H1 (cell line): Measurements from ENCODE around the gene TMEM255B. TPM values are rescaled to one million over a fixed set of nuclear protein-coding genes. Genes with fewer than 3 reads are reported as not detected.

ENCODE experiments used
- CTCF ChIA-PET: fragments of 300-600 bp; sonication (Branson Sonifier 250); formaldehyde crosslinking; loops from one replicate; lab custom pipeline; 2021; ENCODE audit not compliant: partially characterized antibody; lab: Charles Lee
- POLR2A ChIA-PET: fragments of 300-600 bp; sonication (Branson Sonifier 250); formaldehyde crosslinking; loops from one replicate; lab custom pipeline; 2021; ENCODE audit warnings: inconsistent platforms; ENCODE audit not compliant: partially characterized antibody; lab: Charles Lee
- DNase-seq, 2 experiments: peaks; one replicate each; pipeline versions ENCODE4 v3.0.0 to v3.0.0-alpha.2; 2010 to 2022; ENCODE audit warnings: low spot score in 2 of 2, low read depth in 1 of 2, mixed read lengths in 1 of 2
- FAIRE-seq: peaks from 2 replicates; lab custom pipeline; 2011; peaks lifted over from hg19 to GRCh38; lab: Jason Lieb, UNC
- H2AFZ ChIP-seq: 2 replicates; pipeline ENCODE4 v1.8.1; 2012; ENCODE audit warnings: low read length, inconsistent platforms
- H2AK5ac ChIP-seq: 2 replicates; pipeline ENCODE4 v1.6.1; 2013; ENCODE audit warnings: low read depth, low read length
- H2BK120ac ChIP-seq: replicated peaks from 2 replicates; pipeline ENCODE3; 2013; ENCODE audit warnings: low read depth, low read length, inconsistent platforms
- H2BK12ac ChIP-seq: 2 replicates; pipeline ENCODE4 v1.6.1; 2013; ENCODE audit warnings: low read depth, low read length
- H2BK15ac ChIP-seq: 2 replicates; pipeline ENCODE4 v1.6.1; 2013; ENCODE audit warnings: low read length
- H2BK20ac ChIP-seq: 2 replicates; pipeline ENCODE4 v1.6.1; 2013; ENCODE audit warnings: low read length
- H2BK5ac ChIP-seq: 2 replicates; pipeline ENCODE4 v1.6.1; 2013; ENCODE audit warnings: low read depth, low read length
- H3K14ac ChIP-seq: 2 replicates; pipeline ENCODE4 v1.6.1; 2013; ENCODE audit warnings: inconsistent platforms; ENCODE audit not compliant: insufficient read length
- H3K18ac ChIP-seq: 2 replicates; pipeline ENCODE4 v1.6.1; 2013; ENCODE audit warnings: low read length; ENCODE audit errors: extremely low read depth
- H3K23ac ChIP-seq: 2 replicates; pipeline ENCODE4 v1.6.1; 2013; ENCODE audit warnings: inconsistent platforms; ENCODE audit not compliant: insufficient read length
- H3K23me2 ChIP-seq: 2 replicates; pipeline ENCODE4 v1.6.1; 2013; ENCODE audit warnings: low read depth, low read length
- H3K27ac ChIP-seq: 2 replicates; pipeline ENCODE4 v1.6.1; 2011; ENCODE audit warnings: low read depth, low read length, inconsistent platforms
- H3K27me3 ChIP-seq, 4 experiments: replicated peaks in 1 of 4; 1 replicate in 1 of 4; 2 replicates in 3 of 4; pipeline versions ENCODE4 v1.6.1 to v1.8.1; 2011 to 2013; ENCODE audit warnings: low read length in 3 of 4, mild to moderate bottlenecking in 3 of 4, inconsistent platforms in 2 of 4, mixed read lengths in 2 of 4, moderate library complexity in 1 of 4; ENCODE audit not compliant: control insufficient read depth in 3 of 4, insufficient read depth in 3 of 4; ENCODE audit errors: extremely low read depth in 1 of 4
- H3K36me3 ChIP-seq, 4 experiments: 2 replicates each; pipeline versions ENCODE4 v1.6.1 to v1.8.1; 2011 to 2013; ENCODE audit warnings: mild to moderate bottlenecking in 4 of 4, low read length in 3 of 4, moderate library complexity in 2 of 4, control low read depth in 1 of 4, inconsistent platforms in 1 of 4; ENCODE audit not compliant: insufficient read depth in 4 of 4, control insufficient read depth in 2 of 4
- H3K4ac ChIP-seq: replicated peaks from 2 replicates; pipeline ENCODE3; 2013; ENCODE audit warnings: low read length, low read depth, mixed read lengths, inconsistent platforms; ENCODE audit not compliant: insufficient read length
- H3K4me1 ChIP-seq, 4 experiments: replicated peaks in 1 of 4; 1 replicate in 1 of 4; 2 replicates in 3 of 4; pipeline versions ENCODE4 v1.6.1 to v1.8.1; 2011 to 2013; ENCODE audit warnings: low read length in 3 of 4, inconsistent platforms in 2 of 4, mixed read lengths in 1 of 4; ENCODE audit not compliant: insufficient read depth in 4 of 4, control insufficient read depth in 3 of 4
- H3K4me2 ChIP-seq, 2 experiments: 2 replicates each; pipeline versions ENCODE4 v1.6.1 to v1.8.1; 2011 to 2013; ENCODE audit warnings: low read depth in 2 of 2, low read length in 2 of 2, control low read depth in 1 of 2, inconsistent platforms in 1 of 2, mild to moderate bottlenecking in 1 of 2; ENCODE audit not compliant: insufficient read depth in 1 of 2
- H3K4me3 ChIP-seq, 4 experiments: fragments of 200-600, 300-600 bp in 1 of 4; sonication (generic), shearing (Covaris generic), sonication (Bioruptor Twin) in 1 of 4; 2 replicates each; pipeline versions ENCODE4 v1.5.1 to v1.8.1; 2011 to 2016; ENCODE audit warnings: low read length in 4 of 4, low read depth in 3 of 4, control low read depth in 2 of 4, inconsistent platforms in 2 of 4, mild to moderate bottlenecking in 2 of 4, mixed read lengths in 1 of 4, moderate library complexity in 1 of 4; ENCODE audit not compliant: insufficient read depth in 2 of 4; ENCODE audit errors: extremely low read depth in 1 of 4
- H3K56ac ChIP-seq: replicated peaks from 2 replicates; pipeline ENCODE3; 2013; ENCODE audit warnings: low read depth, mild to moderate bottlenecking, mixed read lengths, low read length, inconsistent platforms; ENCODE audit not compliant: insufficient read length
- H3K79me1 ChIP-seq: 2 replicates; pipeline ENCODE4 v1.6.1; 2013; ENCODE audit warnings: low read depth, low read length, control low read depth
- H3K79me2 ChIP-seq, 2 experiments: 2 replicates each; pipeline versions ENCODE4 v1.6.1 to v1.8.1; 2012 to 2013; ENCODE audit warnings: low read length in 2 of 2, mild to moderate bottlenecking in 2 of 2, inconsistent platforms in 1 of 2; ENCODE audit not compliant: insufficient read depth in 2 of 2, control insufficient read depth in 1 of 2
- H3K9ac ChIP-seq, 4 experiments: replicated peaks in 1 of 4; 1 replicate in 1 of 4; 2 replicates in 3 of 4; pipeline versions ENCODE4 v1.6.1 to v1.8.1; 2011 to 2013; ENCODE audit warnings: low read depth in 3 of 4, low read length in 3 of 4, control low read depth in 2 of 4, mild to moderate bottlenecking in 2 of 4, moderate library complexity in 2 of 4, inconsistent platforms in 1 of 4; ENCODE audit errors: extremely low read depth in 1 of 4
- H3K9me3 ChIP-seq, 2 experiments: 2 replicates each; pipeline versions ENCODE4 v1.6.1 to v1.8.1; 2012 to 2013; ENCODE audit warnings: mild to moderate bottlenecking in 2 of 2, moderate library complexity in 2 of 2, control low read depth in 1 of 2, inconsistent platforms in 1 of 2, low read depth in 1 of 2, low read length in 1 of 2, mixed read lengths in 1 of 2; ENCODE audit not compliant: insufficient read depth in 2 of 2
- H4K20me1 ChIP-seq, 2 experiments: replicated peaks in 1 of 2; 2 replicates each; pipeline versions ENCODE3 to v1.8.1; 2011 to 2013; ENCODE audit warnings: inconsistent platforms in 2 of 2, low read length in 2 of 2, mild to moderate bottlenecking in 1 of 2; ENCODE audit not compliant: insufficient read depth in 2 of 2, control insufficient read depth in 1 of 2
- H4K5ac ChIP-seq: 2 replicates; pipeline ENCODE4 v1.6.1; 2013; ENCODE audit warnings: low read length, low read depth, mixed read lengths, inconsistent platforms; ENCODE audit not compliant: insufficient read length
- H4K8ac ChIP-seq: 2 replicates; pipeline ENCODE4 v1.8.0; 2013; ENCODE audit warnings: mild to moderate bottlenecking, moderate library complexity, low read length, inconsistent platforms; ENCODE audit not compliant: insufficient read depth; ENCODE audit errors: extremely low read depth
- H4K91ac ChIP-seq: replicated peaks from 2 replicates; pipeline ENCODE3; 2013; ENCODE audit warnings: low read length, mixed read lengths, inconsistent platforms; ENCODE audit not compliant: insufficient read length
- BCL11A ChIP-seq, 2 experiments: IDR thresholded peaks; one replicate each; pipeline ENCODE4 v1.6.1; 2011; ENCODE audit warnings: low read depth in 2 of 2, low read length in 2 of 2, mild to moderate bottlenecking in 2 of 2
- E2F6 ChIP-seq: IDR thresholded peaks from 2 replicates; pipeline ENCODE4 v1.6.1; 2012; ENCODE audit warnings: inconsistent platforms
- EGR1 ChIP-seq: IDR thresholded peaks from 2 replicates; pipeline ENCODE4 v1.6.1; 2011; ENCODE audit warnings: low read depth, low read length, borderline replicate concordance
- FOSL1 ChIP-seq: IDR thresholded peaks from 2 replicates; pipeline ENCODE4 v1.6.1; 2011; ENCODE audit warnings: mild to moderate bottlenecking, low read depth, low read length, moderate library complexity; ENCODE audit not compliant: insufficient read depth
- GABPA ChIP-seq: IDR thresholded peaks from 2 replicates; pipeline ENCODE4 v1.6.1; 2011; ENCODE audit warnings: mild to moderate bottlenecking, low read length, moderate library complexity, borderline replicate concordance; ENCODE audit not compliant: insufficient read depth
- PHF8 ChIP-seq: fragments of 200-600 bp; sonication (generic); conservative IDR thresholded peaks from 2 replicates; pipeline ENCODE4 v1.7.1; 2012; ENCODE audit warnings: low read depth, mild to moderate bottlenecking, inconsistent platforms, low read length, moderate library complexity
- POU5F1 ChIP-seq: IDR thresholded peaks from 2 replicates; pipeline ENCODE4 v1.6.1; 2011; ENCODE audit warnings: low read depth, mild to moderate bottlenecking, low read length, moderate library complexity
- RNF2 ChIP-seq: fragments of 200-900, 300-1000 bp; sonication (generic); IDR thresholded peaks from 2 replicates; pipeline ENCODE4 v1.7.1; 2016; ENCODE audit warnings: borderline replicate concordance, low read depth, mild to moderate bottlenecking, antibody characterized with exemption, low read length; ENCODE audit not compliant: poor library complexity, severe bottlenecking; ENCODE audit errors: missing control alignments
- RXRA ChIP-seq: IDR thresholded peaks from 2 replicates; pipeline ENCODE4 v1.6.1; 2011; ENCODE audit warnings: low read depth, mild to moderate bottlenecking, low read length, moderate library complexity; ENCODE audit not compliant: insufficient read depth
- SUZ12 ChIP-seq: fragments of 200-600 bp; sonication (generic); IDR thresholded peaks from 2 replicates; pipeline ENCODE4 v1.6.1; 2012; ENCODE audit warnings: mild to moderate bottlenecking, inconsistent platforms, low read length, moderate library complexity, mixed read lengths
- WGBS, 2 experiments: shearing (Covaris generic) in 1 of 2; methylation state at CpG; one replicate each; pipeline versions ENCODE4 v1.1.6 to v1.1.7; 2013 to 2015; ENCODE audit warnings: low lambda C conversion rate in 2 of 2, mixed read lengths in 2 of 2, inconsistent platforms in 1 of 2, low coverage in 1 of 2, missing lambda C conversion rate in 1 of 2; ENCODE audit not compliant: insufficient replicate concordance in 2 of 2, insufficient coverage in 1 of 2, insufficient read length in 1 of 2; ENCODE audit errors: extremely low coverage in 1 of 2, missing lambda C conversion rate in 1 of 2; 5-methylcytosine and 5-hydroxymethylcytosine counted together
- polyA plus RNA-seq, 7 experiments: library from polyadenylated mRNA; depleted of rRNA in 3 of 7; stranded (reverse) in 5 of 7; unstranded in 2 of 7; fragments of >200 nt in 5 of 7; fragments of 200-250 nt in 2 of 7; gene quantifications; 1 replicate in 5 of 7; 2 replicates in 1 of 7; 4 replicates in 1 of 7; pipeline versions ENCODE4 v1.2.1 to v1.2.3, GENCODE V29; 2011 to 2013; ENCODE audit warnings: missing spikeins in 2 of 7, mixed read lengths in 2 of 7
- total RNA-seq: library from RNA; stranded (reverse); fragmentation: NEBNext Ultra II Directional; extraction: Animal tissue kit (Norgen Biotek cat#: 25700); gene quantifications from 2 replicates; pipeline ENCODE4 v1.2.1, GENCODE V29; 2021

TMEM255B gene
- total and polyA plus RNA-seq, 2 of the 8 experiments (the other 6 are each of a cell fraction or from before 2014, with no cell fraction given): 3.4 to 4.4 TPM

DNA sequence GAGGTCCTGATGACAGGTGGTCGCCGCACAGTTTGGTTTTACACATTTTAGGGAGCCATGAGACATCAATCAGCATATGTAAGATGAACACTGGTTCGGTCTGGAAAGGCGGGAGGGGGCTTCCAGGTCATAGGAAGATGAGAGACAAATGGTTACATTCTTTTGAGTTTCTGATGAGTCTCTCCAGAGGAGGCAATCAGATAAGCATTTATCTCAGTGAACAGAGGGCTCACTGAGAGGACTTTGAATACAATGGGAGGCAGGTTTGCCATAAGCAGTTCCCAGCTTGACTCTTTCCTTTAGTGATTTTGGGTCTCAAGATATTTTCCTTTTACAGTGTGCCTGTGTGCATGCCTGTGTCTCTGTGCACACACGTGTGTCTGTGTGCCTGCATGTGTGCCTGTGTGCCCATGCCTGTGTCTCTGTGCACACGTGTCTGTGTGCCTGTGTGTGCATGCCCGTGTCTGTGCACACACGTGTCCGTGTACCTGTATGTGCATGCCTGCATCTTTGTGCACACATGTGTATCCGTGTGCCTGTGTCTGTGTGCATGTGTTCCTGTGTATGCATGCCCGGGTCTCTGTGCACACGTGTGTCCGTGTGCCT is 35.5 kb upstream of the TMEM255B start:
- FAIRE-seq (no peak), DNase-seq (no peak)
- Histone ChIP-seq H3K36me3 (no peaks in the 10 kb centered on the region), H4K5ac (no peak overlapping the region), H3K4me2 (no peak overlapping the region), H2AFZ (no peak overlapping the region), H4K8ac (peak overlapping the region; percentile 68), H3K23ac (no peak overlapping the region), H4K91ac (peak overlapping the region; percentile 95), H3K79me1 (no peaks in the 10 kb centered on the region), H3K79me2 (no peaks in the 10 kb centered on the region), H3K27me3 (no peaks in the 10 kb centered on the region), H3K27ac (no peak overlapping the region), H3K4me3 (no peak overlapping the region), H3K18ac (no peak overlapping the region), H2BK15ac (peak overlapping the region; percentile 33; the same call in 1 of the 2 replicates), H2BK12ac (no peak overlapping the region; the same call in 1 of the 2 replicates), H3K9me3 (peaks cover 0 to 12% of the 10 kb centered on the region in 2 experiments; a peak in 1 of 4 replicates), H3K4ac (peak overlapping the region; percentile 67), H3K23me2 (peaks cover 2% of the 10 kb centered on the region; the same call in 1 of the 2 replicates), H4K20me1 (peaks cover 0 to 4% of the 10 kb centered on the region in 2 experiments), H3K14ac (no peak overlapping the region), H2BK5ac (peak overlapping the region; percentile 13), H3K56ac (no peak overlapping the region), H2BK120ac (peak overlapping the region; percentile 54), H2BK20ac (peak overlapping the region; percentile 4; the same call in 1 of the 2 replicates), H3K4me1 (peaks cover 0 to 4% (median 3%) of the 10 kb centered on the region in 4 experiments; a peak in 2 of 7 replicates), H3K9ac (no peak overlapping the region; a peak in 1 of 7 replicates), H2AK5ac (peak overlapping the region; percentile 47; the same call in 1 of the 2 replicates)
- WGBS, 2 experiments: 85% methylated on average over 13 of the region's 13 CpGs; no CpG with 5 or more reads in 1 of the 2 experiments
- ChIA-PET POLR2A (interaction anchor here (1.3 kb wide), 1 partner anchor 53 kb away, joined by 3 read pairs; no protein-coding TSS in a partner anchor), CTCF (interaction anchor here (2.2 kb wide), 1 partner anchor 56 kb away, joined by 19 read pairs; the partner anchor contains the start of gene GRK1)
- TF ChIP-seq SUZ12 (no peak), BCL11A (IDR thresholded peaks at IDR 0.05; ENCODE audit: low read depth in 2 of 2, low read length in 2 of 2) (no peak), PHF8 (no peak), POU5F1 (no peak), RNF2 (no peak), FOSL1 (no peak), GABPA (no peak), E2F6 (no peak), RXRA (no peak), EGR1 (no peak)
